ENCODE results near the gene NRP1.

DNA sequence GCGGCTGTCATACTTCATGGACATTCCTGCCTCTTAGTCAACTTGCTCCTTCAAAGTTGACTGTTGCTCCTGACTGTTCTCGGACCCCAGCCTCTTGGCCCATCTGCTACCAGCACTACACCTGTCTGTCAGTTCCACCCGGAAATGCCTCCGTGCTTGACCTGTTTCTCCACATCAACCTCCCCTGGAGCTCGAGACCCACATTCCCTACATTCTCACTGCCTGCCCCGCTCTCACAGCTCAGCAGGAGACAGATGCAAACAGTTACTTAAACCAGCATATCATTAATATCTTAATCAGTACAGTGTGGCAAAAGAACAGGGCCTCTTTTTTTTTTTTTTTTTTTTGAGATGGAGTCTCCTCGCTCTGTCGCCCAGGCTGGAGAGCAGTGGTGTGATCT, 174.3 kb downstream of the NRP1 start:
- TF ChIP-seq CTCF (IDR thresholded peaks at IDR 0.05) = no peak
- no peak for TF ChIP-seq POLR2A (IDR thresholded peaks at IDR 0.05)
